Keratinocyte (primary cell): ENCODE data around the gene LRRC73.

Experiments
- EZH2 ChIP-seq: IDR thresholded peaks from one replicate; pipeline ENCODE4 v1.6.1; 2012; ENCODE audit warnings: inconsistent platforms, mild to moderate bottlenecking, low read length, moderate library complexity
- TF ChIP-seq, protein P1 (sequence below), 3 experiments: IDR thresholded peaks in 1 of 3; conservative IDR thresholded peaks in 1 of 3; optimal IDR thresholded peaks in 1 of 3; 2 replicates in 2 of 3; 3 replicates in 1 of 3; pipeline versions ENCODE3 to v1.5.1; 2011; ENCODE audit warnings: low read length in 3 of 3, mild to moderate bottlenecking in 3 of 3, moderate library complexity in 2 of 3, control low read depth in 1 of 3, inconsistent platforms in 1 of 3; ENCODE audit not compliant: insufficient read depth in 2 of 3; ENCODE audit errors: extremely low read depth in 1 of 3

DNA sequence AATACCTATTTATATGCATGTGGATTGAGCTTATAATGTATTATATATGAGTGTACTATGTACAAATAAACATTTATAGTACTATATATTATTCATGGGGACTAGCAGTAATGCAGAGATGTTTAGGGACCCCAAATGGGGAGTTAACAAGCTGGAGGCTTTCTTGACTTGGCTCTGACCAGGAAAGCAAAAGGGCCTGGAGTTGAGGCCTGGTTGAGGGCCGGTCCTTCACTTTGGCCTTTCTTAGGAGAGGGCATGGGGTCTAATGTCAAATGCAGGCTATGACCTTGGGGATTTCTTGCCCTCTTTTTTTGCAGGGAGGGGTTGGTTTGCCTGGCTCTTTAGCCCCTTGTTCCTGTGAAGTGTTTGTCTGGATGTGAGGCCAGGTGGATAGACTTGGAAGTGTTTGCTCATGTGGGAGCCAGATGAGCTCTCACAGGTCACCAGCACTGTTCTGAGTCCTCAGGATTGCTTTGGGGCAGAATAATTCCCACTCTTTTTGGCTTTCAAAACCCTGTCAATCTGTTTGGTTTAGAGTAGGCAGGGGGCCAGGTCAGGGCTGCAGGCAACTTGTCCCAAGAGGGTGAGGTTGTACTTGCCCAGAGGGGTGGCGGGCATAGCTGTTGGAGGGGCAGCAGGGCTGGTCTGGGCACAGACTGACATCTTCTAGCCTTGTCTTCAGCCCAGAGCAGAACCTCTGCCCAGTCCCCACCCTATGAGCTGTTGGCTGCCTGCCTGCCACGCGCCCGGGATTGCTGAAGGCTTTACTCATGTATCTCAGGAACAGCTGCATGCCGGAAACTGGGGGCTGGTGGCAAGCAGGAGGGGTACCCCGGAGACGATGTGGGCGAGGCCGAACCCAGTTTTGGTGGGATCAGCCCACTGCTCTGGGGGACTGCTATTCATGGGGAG is 18.1 kb downstream of the LRRC73 start:
- TF ChIP-seq, protein P1, sequence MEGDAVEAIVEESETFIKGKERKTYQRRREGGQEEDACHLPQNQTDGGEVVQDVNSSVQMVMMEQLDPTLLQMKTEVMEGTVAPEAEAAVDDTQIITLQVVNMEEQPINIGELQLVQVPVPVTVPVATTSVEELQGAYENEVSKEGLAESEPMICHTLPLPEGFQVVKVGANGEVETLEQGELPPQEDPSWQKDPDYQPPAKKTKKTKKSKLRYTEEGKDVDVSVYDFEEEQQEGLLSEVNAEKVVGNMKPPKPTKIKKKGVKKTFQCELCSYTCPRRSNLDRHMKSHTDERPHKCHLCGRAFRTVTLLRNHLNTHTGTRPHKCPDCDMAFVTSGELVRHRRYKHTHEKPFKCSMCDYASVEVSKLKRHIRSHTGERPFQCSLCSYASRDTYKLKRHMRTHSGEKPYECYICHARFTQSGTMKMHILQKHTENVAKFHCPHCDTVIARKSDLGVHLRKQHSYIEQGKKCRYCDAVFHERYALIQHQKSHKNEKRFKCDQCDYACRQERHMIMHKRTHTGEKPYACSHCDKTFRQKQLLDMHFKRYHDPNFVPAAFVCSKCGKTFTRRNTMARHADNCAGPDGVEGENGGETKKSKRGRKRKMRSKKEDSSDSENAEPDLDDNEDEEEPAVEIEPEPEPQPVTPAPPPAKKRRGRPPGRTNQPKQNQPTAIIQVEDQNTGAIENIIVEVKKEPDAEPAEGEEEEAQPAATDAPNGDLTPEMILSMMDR (optimal IDR thresholded peaks at IDR 0.05 in 1 of 3, IDR thresholded peaks at IDR 0.05 in 1 of 3, conservative IDR thresholded peaks at IDR 0.05 in 1 of 3; ENCODE audit: extremely low read depth in 1 of 3, insufficient read depth in 2 of 3, low read length in 3 of 3): no peak
- TF ChIP-seq EZH2: no peak
